MM.1S (cell line): ENCODE measurements around the gene RNF130.

Experiments used
- DNase-seq: peaks from one replicate; pipeline ENCODE4 v3.0.0-alpha.2; 2015
- H2AFZ ChIP-seq: fragments of 300-600 bp; sonication (generic); 2 replicates; pipeline ENCODE4 v1.6.0; 2016; ENCODE audit warnings: antibody characterized with exemption, low read length
- H3F3A ChIP-seq: fragments of 300-600 bp; sonication (generic); 2 replicates; pipeline ENCODE4 v1.6.1; 2016; ENCODE audit warnings: mild to moderate bottlenecking, antibody characterized with exemption, low read length, moderate library complexity, mixed read lengths; ENCODE audit not compliant: insufficient read depth
- H3K27ac ChIP-seq: fragments of 300-600 bp; sonication (generic); 2 replicates; pipeline ENCODE4 v1.5.1; 2016; ENCODE audit warnings: mild to moderate bottlenecking, low read length
- H3K27me3 ChIP-seq: fragments of 300-600 bp; sonication (generic); replicated peaks from 2 replicates; pipeline ENCODE4 v1.6.0; 2016; ENCODE audit warnings: low read length; ENCODE audit not compliant: insufficient read depth
- H3K36me3 ChIP-seq: fragments of 300-600 bp; sonication (generic); replicated peaks from 2 replicates; pipeline ENCODE4 v1.6.1; 2016; ENCODE audit warnings: mild to moderate bottlenecking, low read length, mixed read lengths; ENCODE audit not compliant: insufficient read depth
- H3K4me1 ChIP-seq: fragments of 300-600 bp; sonication (generic); 2 replicates; pipeline ENCODE4 v1.6.1; 2016; ENCODE audit warnings: low read length, mixed read lengths
- H3K4me2 ChIP-seq: fragments of 300-600 bp; sonication (generic); 2 replicates; pipeline ENCODE4 v1.6.0; 2016; ENCODE audit warnings: low read depth, low read length
- H3K4me3 ChIP-seq: fragments of 300-600 bp; sonication (generic); 2 replicates; pipeline ENCODE4 v1.5.1; 2016; ENCODE audit warnings: low read length, mixed read lengths
- H3K79me2 ChIP-seq: fragments of 300-600 bp; sonication (generic); 2 replicates; pipeline ENCODE4 v1.6.1; 2016; ENCODE audit warnings: mixed run types, low read length, mixed read lengths
- H3K9ac ChIP-seq: fragments of 300-600 bp; sonication (generic); 2 replicates; pipeline ENCODE4 v1.6.1; 2016; ENCODE audit warnings: low read length, mixed read lengths
- H3K9me2 ChIP-seq: fragments of 300-600 bp; sonication (generic); replicated peaks from 2 replicates; pipeline ENCODE4 v1.6.1; 2016; ENCODE audit warnings: mild to moderate bottlenecking, low read length, mixed read lengths; ENCODE audit not compliant: insufficient read depth
- H3K9me3 ChIP-seq: fragments of 300-600 bp; sonication (generic); replicated peaks from 2 replicates; pipeline ENCODE4 v1.6.1; 2016; ENCODE audit warnings: mild to moderate bottlenecking, low read length, mixed read lengths; ENCODE audit not compliant: insufficient read depth
- H4K20me1 ChIP-seq: fragments of 300-600 bp; sonication (generic); 2 replicates; pipeline ENCODE4 v1.6.1; 2016; ENCODE audit warnings: mild to moderate bottlenecking, low read length, moderate library complexity, mixed read lengths; ENCODE audit not compliant: insufficient read depth
- EZH2 ChIP-seq: fragments of 300-600 bp; sonication (generic); optimal IDR thresholded peaks from 2 replicates; pipeline ENCODE3; 2017; ENCODE audit warnings: low read depth, mild to moderate bottlenecking, antibody characterized with exemption, low read length, mixed read lengths
- EZH2phosphoT487 ChIP-seq: fragments of 300-600 bp; sonication (generic); IDR thresholded peaks from 2 replicates; pipeline ENCODE4 v1.6.1; 2018; ENCODE audit warnings: antibody characterized with exemption, low read length
- TF ChIP-seq, protein P1 (sequence below): fragments of 300-600 bp; sonication (generic); IDR thresholded peaks from 2 replicates; pipeline ENCODE4 v1.5.1; 2016; ENCODE audit warnings: antibody characterized with exemption, low read length, mixed read lengths

RNF130 gene

DNA sequence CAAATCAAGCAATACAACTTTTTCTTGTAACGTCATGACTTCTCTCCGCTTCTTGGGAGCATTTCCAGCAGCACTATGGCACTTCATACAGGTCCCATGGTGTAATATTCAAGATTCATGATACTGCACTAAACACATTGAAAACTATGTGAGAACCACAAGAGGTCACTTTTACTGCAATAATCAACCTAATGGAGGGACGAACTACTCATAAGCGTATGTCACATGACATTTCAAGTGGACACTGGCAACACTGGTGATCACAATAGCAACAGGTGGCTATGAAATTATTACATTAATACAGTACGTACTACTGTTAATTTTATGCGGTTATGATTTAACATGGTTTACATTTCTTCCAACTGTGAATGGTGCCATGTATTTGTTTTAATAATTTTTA, 85.2 kb downstream of the RNF130 start:
- H3K9me3 ChIP-seq: no peaks in the 10 kb centered on the region
- no peaks in the 10 kb centered on the region for H3K27me3 ChIP-seq
- H3K4me1 ChIP-seq: no peaks in the 10 kb centered on the region
- H3K79me2 ChIP-seq: no peaks in the 10 kb centered on the region
- H3F3A ChIP-seq: no peaks in the 10 kb centered on the region
- H3K9ac ChIP-seq: no peak overlapping the region
- H3K4me2 ChIP-seq: no peak overlapping the region
- H4K20me1 ChIP-seq: no peaks in the 10 kb centered on the region
- H3K27ac ChIP-seq: no peak overlapping the region
- no peak overlapping the region for H2AFZ ChIP-seq
- no peaks in the 10 kb centered on the region for H3K9me2 ChIP-seq
- no peak overlapping the region for H3K4me3 ChIP-seq
- DNase-seq: no peak
- TF ChIP-seq EZH2phosphoT487: no peak
- TF ChIP-seq, protein P1, sequence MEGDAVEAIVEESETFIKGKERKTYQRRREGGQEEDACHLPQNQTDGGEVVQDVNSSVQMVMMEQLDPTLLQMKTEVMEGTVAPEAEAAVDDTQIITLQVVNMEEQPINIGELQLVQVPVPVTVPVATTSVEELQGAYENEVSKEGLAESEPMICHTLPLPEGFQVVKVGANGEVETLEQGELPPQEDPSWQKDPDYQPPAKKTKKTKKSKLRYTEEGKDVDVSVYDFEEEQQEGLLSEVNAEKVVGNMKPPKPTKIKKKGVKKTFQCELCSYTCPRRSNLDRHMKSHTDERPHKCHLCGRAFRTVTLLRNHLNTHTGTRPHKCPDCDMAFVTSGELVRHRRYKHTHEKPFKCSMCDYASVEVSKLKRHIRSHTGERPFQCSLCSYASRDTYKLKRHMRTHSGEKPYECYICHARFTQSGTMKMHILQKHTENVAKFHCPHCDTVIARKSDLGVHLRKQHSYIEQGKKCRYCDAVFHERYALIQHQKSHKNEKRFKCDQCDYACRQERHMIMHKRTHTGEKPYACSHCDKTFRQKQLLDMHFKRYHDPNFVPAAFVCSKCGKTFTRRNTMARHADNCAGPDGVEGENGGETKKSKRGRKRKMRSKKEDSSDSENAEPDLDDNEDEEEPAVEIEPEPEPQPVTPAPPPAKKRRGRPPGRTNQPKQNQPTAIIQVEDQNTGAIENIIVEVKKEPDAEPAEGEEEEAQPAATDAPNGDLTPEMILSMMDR: no peak
- TF ChIP-seq EZH2: no peak
- no peaks in the 10 kb centered on the region for H3K36me3 ChIP-seq

DNA sequence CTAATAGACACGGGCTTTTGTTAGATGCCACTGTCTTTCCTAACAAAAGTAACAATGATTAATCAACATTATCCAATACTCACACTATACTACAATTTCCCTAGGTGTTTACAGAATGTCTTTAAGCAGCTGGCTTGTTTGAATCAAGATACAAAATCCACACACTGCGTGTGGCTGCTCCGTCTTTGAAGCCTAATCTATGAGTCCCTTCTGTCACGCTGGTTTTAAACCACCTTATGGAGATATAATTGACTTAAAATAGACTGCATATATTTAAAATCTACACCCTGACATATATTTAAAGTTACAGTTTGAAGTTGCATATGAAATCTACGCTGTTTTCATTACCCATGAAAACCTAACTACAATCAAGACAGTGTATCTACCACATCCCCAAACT, 89.9 kb downstream of the RNF130 start:
- Histone ChIP-seq H2AFZ (no peak overlapping the region), H3K4me2 (no peak overlapping the region), H3K79me2 (no peaks in the 10 kb centered on the region), H3K4me3 (no peak overlapping the region), H3K36me3 (no peaks in the 10 kb centered on the region), H3K27me3 (no peaks in the 10 kb centered on the region), H3K27ac (no peak overlapping the region), H4K20me1 (no peaks in the 10 kb centered on the region), H3K9me2 (no peaks in the 10 kb centered on the region), H3K9me3 (no peaks in the 10 kb centered on the region), H3K4me1 (no peaks in the 10 kb centered on the region), H3K9ac (no peak overlapping the region), H3F3A (no peaks in the 10 kb centered on the region)
- DNase-seq: no peak
- TF ChIP-seq, protein P1: no peak
- no peak for TF ChIP-seq EZH2phosphoT487
- TF ChIP-seq EZH2: no peak

DNA sequence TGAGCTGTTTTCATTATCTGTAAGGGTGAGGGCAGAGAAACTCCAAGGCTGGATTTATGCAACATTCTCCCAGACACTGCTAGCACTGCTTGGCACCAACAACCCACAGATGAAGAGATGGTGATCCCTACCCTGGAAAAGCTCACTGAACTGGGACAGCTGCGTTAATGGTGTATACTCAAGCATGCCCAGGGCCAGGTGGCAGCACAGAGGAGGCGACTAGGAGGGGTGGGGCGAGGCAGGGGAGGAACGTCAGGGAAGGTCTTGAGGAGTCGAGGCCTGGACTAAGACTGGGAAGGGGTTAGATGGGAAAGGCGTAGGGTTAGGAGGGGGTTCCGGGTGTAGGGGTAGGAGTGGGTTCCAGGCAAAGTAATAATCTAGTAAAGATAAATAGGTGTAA, 90.8 kb downstream of the RNF130 start:
- H3K79me2 ChIP-seq: no peaks in the 10 kb centered on the region
- H3K27ac ChIP-seq: no peak overlapping the region
- TF ChIP-seq EZH2: no peak
- TF ChIP-seq, protein P1: no peak
- H3F3A ChIP-seq: no peaks in the 10 kb centered on the region
- no peak overlapping the region for H3K9ac ChIP-seq
- H3K36me3 ChIP-seq: no peaks in the 10 kb centered on the region
- H4K20me1 ChIP-seq: no peaks in the 10 kb centered on the region
- H3K27me3 ChIP-seq: no peaks in the 10 kb centered on the region
- no peak for DNase-seq
- H3K4me3 ChIP-seq: no peak overlapping the region
- H2AFZ ChIP-seq: no peak overlapping the region
- no peak overlapping the region for H3K4me2 ChIP-seq
- H3K9me3 ChIP-seq: no peaks in the 10 kb centered on the region
- H3K9me2 ChIP-seq: no peaks in the 10 kb centered on the region
- H3K4me1 ChIP-seq: no peaks in the 10 kb centered on the region
